Right lobe of liver (tissue), 4 donors: ENCODE measurements around the gene BICDL1.

Source experiments
- POLR2A ChIP-seq: fragments of 450-650 bp; IDR thresholded peaks from one replicate; pipeline ENCODE4 v1.6.1; 2017; ENCODE audit warnings: antibody characterized with exemption, mild to moderate bottlenecking
- TF ChIP-seq, protein P1 (sequence below), 4 donors: fragments of 200-600 bp in 3 of 4; fragments of 450-650 bp in 1 of 4; IDR thresholded peaks; one replicate each; pipeline versions ENCODE4 v1.5.1 to v1.8.0; 2016 to 2022; ENCODE audit warnings: antibody characterized with exemption in 4 of 4, mild to moderate bottlenecking in 2 of 4
- donor health status: DM: no; HTN: no; CAD: no.
- donor health status: DM: no; HTN: no; CAD: no.
- donor health status: DM: no; HTN: yes; CAD: no.

DNA sequence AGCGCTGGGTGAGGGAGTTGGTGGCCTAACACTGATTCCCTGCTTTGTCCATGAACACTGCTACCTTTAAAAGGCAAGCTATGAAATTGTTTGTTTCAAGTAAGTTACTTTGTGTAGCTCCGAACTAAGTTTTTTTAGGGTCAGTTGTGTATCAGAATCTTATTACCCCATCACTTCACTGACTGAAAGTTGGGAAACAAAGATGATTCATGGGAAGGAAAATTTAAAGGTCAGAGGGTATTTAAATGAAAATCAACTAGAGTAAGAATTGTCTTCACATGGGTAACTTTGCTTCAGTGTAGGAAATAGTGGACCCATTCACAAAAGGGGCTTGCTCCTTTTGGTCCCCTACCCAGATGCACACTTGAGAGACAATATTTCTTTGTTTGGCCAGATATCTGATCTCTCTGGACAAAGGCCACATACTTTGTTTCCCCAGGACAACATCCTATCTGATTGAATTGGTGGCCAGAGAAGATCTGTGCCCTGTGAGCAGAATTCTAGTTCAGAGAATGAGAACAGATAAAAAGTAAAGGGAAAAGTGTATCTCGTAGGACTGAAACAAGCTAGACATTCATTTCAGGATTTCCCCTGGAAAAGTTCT, 74.0 kb downstream of the BICDL1 start:
- TF ChIP-seq, protein P1, sequence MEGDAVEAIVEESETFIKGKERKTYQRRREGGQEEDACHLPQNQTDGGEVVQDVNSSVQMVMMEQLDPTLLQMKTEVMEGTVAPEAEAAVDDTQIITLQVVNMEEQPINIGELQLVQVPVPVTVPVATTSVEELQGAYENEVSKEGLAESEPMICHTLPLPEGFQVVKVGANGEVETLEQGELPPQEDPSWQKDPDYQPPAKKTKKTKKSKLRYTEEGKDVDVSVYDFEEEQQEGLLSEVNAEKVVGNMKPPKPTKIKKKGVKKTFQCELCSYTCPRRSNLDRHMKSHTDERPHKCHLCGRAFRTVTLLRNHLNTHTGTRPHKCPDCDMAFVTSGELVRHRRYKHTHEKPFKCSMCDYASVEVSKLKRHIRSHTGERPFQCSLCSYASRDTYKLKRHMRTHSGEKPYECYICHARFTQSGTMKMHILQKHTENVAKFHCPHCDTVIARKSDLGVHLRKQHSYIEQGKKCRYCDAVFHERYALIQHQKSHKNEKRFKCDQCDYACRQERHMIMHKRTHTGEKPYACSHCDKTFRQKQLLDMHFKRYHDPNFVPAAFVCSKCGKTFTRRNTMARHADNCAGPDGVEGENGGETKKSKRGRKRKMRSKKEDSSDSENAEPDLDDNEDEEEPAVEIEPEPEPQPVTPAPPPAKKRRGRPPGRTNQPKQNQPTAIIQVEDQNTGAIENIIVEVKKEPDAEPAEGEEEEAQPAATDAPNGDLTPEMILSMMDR (IDR thresholded peaks at IDR 0.05), result no peak
- TF ChIP-seq POLR2A, result no peak
